OCI-LY1 (cell line): ENCODE measurements around the gene ADAMTSL1.

ENCODE experiments used
- H2AFZ ChIP-seq: fragments of 200-600 bp; sonication (generic), shearing (Covaris generic); 2 replicates; pipeline ENCODE4 v1.6.0; 2014; ENCODE audit warnings: antibody characterized with exemption, mild to moderate bottlenecking, low read length
- H3F3A ChIP-seq: fragments of 200-600 bp; sonication (generic), shearing (Covaris generic); 2 replicates; pipeline ENCODE4 v1.6.0; 2014; ENCODE audit warnings: mild to moderate bottlenecking, antibody characterized with exemption, low read length, moderate library complexity; ENCODE audit not compliant: insufficient read depth
- H3K27ac ChIP-seq: fragments of 200-600 bp; sonication (generic); 2 replicates; pipeline ENCODE4 v1.5.1; 2014; ENCODE audit warnings: low read length, mixed run types, mild to moderate bottlenecking, low read depth; ENCODE audit not compliant: poor library complexity, severe bottlenecking
- H3K27me3 ChIP-seq: fragments of 200-600 bp; sonication (generic); 2 replicates; pipeline ENCODE4 v1.6.0; 2014; ENCODE audit warnings: antibody characterized with exemption, mild to moderate bottlenecking, low read length, moderate library complexity; ENCODE audit not compliant: insufficient read depth
- H3K36me3 ChIP-seq: fragments of 200-600 bp; sonication (generic); 2 replicates; pipeline ENCODE4 v1.6.1; 2014; ENCODE audit warnings: mild to moderate bottlenecking, antibody characterized with exemption, low read length, moderate library complexity, mixed read lengths; ENCODE audit not compliant: insufficient read depth
- H3K4me1 ChIP-seq: fragments of 200-600 bp; sonication (generic); 2 replicates; pipeline ENCODE4 v1.5.1; 2014; ENCODE audit warnings: mild to moderate bottlenecking, low read length, moderate library complexity; ENCODE audit not compliant: insufficient read depth, severe bottlenecking
- H3K4me2 ChIP-seq: fragments of 200-600 bp; sonication (generic), shearing (Covaris generic); 2 replicates; pipeline ENCODE4 v1.6.1; 2014; ENCODE audit warnings: low read length
- H3K4me3 ChIP-seq: fragments of 200-600 bp; sonication (generic); 2 replicates; pipeline ENCODE4 v1.5.1; 2014; ENCODE audit warnings: low read length, low read depth, mild to moderate bottlenecking, mixed read lengths; ENCODE audit not compliant: poor library complexity, severe bottlenecking
- H3K79me2 ChIP-seq: fragments of 200-600 bp; shearing (Covaris generic); 2 replicates; pipeline ENCODE4 v1.6.1; 2016; ENCODE audit warnings: mixed run types, low read length, mixed read lengths; ENCODE audit not compliant: insufficient read depth
- H3K9ac ChIP-seq: fragments of 200-600 bp; sonication (generic), shearing (Covaris generic); 2 replicates; pipeline ENCODE4 v1.6.1; 2014; ENCODE audit warnings: mild to moderate bottlenecking, low read length, mixed read lengths
- H3K9me2 ChIP-seq: fragments of 200-600 bp; sonication (generic), shearing (Covaris generic); 2 replicates; pipeline ENCODE4 v1.6.1; 2014; ENCODE audit warnings: low read depth, mild to moderate bottlenecking, low read length, mixed read lengths
- H3K9me3 ChIP-seq: fragments of 200-600 bp; shearing (Covaris generic); 2 replicates; pipeline ENCODE4 v1.6.1; 2014; ENCODE audit warnings: low read length, mixed read lengths
- H4K20me1 ChIP-seq: fragments of 200-600 bp; sonication (generic), shearing (Covaris generic); 2 replicates; pipeline ENCODE4 v1.6.0; 2016; ENCODE audit warnings: mild to moderate bottlenecking, low read length; ENCODE audit not compliant: insufficient read depth
- EZH2 ChIP-seq: fragments of 200-600 bp; sonication (generic), shearing (Covaris generic); IDR thresholded peaks from 2 replicates; pipeline ENCODE4 v1.8.0; 2017; ENCODE audit warnings: borderline replicate concordance, mixed run types, mild to moderate bottlenecking, antibody characterized with exemption, low read length, moderate library complexity, mixed read lengths
- TF ChIP-seq, protein P1 (sequence below): fragments of 200-600 bp; sonication (generic), shearing (Covaris generic); IDR thresholded peaks from 2 replicates; pipeline ENCODE4 v1.5.1; 2017; ENCODE audit warnings: mild to moderate bottlenecking, antibody characterized with exemption, low read length, moderate library complexity, mixed read lengths

Gene ADAMTSL1

DNA sequence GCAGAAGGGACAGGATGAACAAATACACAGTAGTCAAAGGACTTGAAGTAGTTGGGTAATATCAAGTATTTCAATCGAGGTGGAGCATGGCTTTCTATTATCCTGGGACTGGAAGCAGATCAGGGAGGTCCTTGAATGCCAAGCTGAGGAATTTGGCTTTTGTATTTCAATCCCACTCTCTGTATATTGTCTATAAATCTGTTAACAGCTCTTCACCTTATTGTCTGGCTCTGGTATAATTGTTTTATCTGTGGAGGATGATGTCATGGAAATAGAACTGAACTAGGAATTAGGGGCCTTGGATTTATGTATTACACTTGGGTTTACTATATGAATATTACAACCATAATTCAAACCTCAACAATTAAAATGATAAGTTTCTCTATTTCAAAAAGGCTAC is 6.3 kb upstream of the ADAMTSL1 start:
- Histone ChIP-seq H4K20me1 (no peaks in the 10 kb centered on the region), H2AFZ (no peak overlapping the region), H3K4me2 (no peak overlapping the region), H3F3A (no peaks in the 10 kb centered on the region), H3K4me3 (no peak overlapping the region), H3K27me3 (no peaks in the 10 kb centered on the region), H3K36me3 (no peaks in the 10 kb centered on the region), H3K4me1 (no peaks in the 10 kb centered on the region), H3K79me2 (no peaks in the 10 kb centered on the region), H3K27ac (no peak overlapping the region), H3K9me3 (no peaks in the 10 kb centered on the region), H3K9ac (no peak overlapping the region), H3K9me2 (no peaks in the 10 kb centered on the region)
- TF ChIP-seq EZH2: no peak
- TF ChIP-seq, protein P1, sequence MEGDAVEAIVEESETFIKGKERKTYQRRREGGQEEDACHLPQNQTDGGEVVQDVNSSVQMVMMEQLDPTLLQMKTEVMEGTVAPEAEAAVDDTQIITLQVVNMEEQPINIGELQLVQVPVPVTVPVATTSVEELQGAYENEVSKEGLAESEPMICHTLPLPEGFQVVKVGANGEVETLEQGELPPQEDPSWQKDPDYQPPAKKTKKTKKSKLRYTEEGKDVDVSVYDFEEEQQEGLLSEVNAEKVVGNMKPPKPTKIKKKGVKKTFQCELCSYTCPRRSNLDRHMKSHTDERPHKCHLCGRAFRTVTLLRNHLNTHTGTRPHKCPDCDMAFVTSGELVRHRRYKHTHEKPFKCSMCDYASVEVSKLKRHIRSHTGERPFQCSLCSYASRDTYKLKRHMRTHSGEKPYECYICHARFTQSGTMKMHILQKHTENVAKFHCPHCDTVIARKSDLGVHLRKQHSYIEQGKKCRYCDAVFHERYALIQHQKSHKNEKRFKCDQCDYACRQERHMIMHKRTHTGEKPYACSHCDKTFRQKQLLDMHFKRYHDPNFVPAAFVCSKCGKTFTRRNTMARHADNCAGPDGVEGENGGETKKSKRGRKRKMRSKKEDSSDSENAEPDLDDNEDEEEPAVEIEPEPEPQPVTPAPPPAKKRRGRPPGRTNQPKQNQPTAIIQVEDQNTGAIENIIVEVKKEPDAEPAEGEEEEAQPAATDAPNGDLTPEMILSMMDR: no peak

DNA sequence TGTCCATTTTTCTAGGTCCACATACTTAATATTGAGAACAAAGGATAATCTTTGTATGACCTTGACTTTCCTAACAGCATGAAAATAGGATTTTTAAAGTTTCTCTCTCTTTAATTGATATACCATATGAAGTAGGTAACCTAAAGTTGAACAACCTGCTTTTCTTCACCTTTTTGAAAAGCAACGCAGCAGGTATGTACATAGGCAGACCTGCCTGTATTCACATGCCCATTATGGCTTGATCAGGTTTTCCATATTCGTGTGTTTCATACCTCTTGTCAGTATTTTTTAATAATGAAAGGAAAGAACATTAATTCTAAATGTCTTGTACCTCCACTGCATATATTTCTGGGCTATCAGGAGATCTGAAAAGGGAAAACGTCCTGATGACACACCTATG is 1.5 kb upstream of the ADAMTSL1 start:
- Histone ChIP-seq H3K27me3 (no peaks in the 10 kb centered on the region), H3K27ac (no peak overlapping the region), H3K9ac (no peak overlapping the region), H3K9me3 (no peaks in the 10 kb centered on the region), H3F3A (no peaks in the 10 kb centered on the region), H3K4me3 (no peak overlapping the region), H3K36me3 (no peaks in the 10 kb centered on the region), H4K20me1 (no peaks in the 10 kb centered on the region), H3K4me2 (no peak overlapping the region), H2AFZ (no peak overlapping the region), H3K9me2 (no peaks in the 10 kb centered on the region), H3K4me1 (no peaks in the 10 kb centered on the region), H3K79me2 (no peaks in the 10 kb centered on the region)
- TF ChIP-seq, protein P1: no peak
- TF ChIP-seq EZH2: no peak

- no peak overlapping the region for H2AFZ ChIP-seq
- no peaks in the 10 kb centered on the region for H3K9me2 ChIP-seq
- H3K27me3 ChIP-seq: no peaks in the 10 kb centered on the region
- H4K20me1 ChIP-seq: no peaks in the 10 kb centered on the region
- no peaks in the 10 kb centered on the region for H3K4me1 ChIP-seq
- no peaks in the 10 kb centered on the region for H3K36me3 ChIP-seq
- TF ChIP-seq EZH2: no peak
- TF ChIP-seq, protein P1: no peak
- H3K9me3 ChIP-seq: no peaks in the 10 kb centered on the region
- H3K9ac ChIP-seq: no peak overlapping the region
- no peak overlapping the region for H3K27ac ChIP-seq
- H3K79me2 ChIP-seq: no peaks in the 10 kb centered on the region
- no peaks in the 10 kb centered on the region for H3F3A ChIP-seq
- no peak overlapping the region for H3K4me2 ChIP-seq
- H3K4me3 ChIP-seq: no peak overlapping the region
Measured at GRCh38 chr9:18472841-18473251, 1.1 kb upstream of the ADAMTSL1 start.
